Ishikawa (cell line): ENCODE results near the gene APOBEC3C.

Experiments used
- CEBPB ChIP-seq: IDR thresholded peaks from 2 replicates; pipeline ENCODE4 v1.6.1; 2012
- CREB1 ChIP-seq: IDR thresholded peaks from 2 replicates; pipeline ENCODE4 v1.6.1; 2012; ENCODE audit warnings: low read depth
- EGR1 ChIP-seq: IDR thresholded peaks from 2 replicates; pipeline ENCODE4 v1.6.1; 2012
- EP300 ChIP-seq: IDR thresholded peaks from 2 replicates; pipeline ENCODE4 v1.6.1; 2012; ENCODE audit warnings: borderline replicate concordance
- MAX ChIP-seq: IDR thresholded peaks from 2 replicates; pipeline ENCODE4 v1.6.1; 2012
- RAD21 ChIP-seq: IDR thresholded peaks from 2 replicates; pipeline ENCODE4 v1.6.1; 2012; ENCODE audit warnings: low read depth
- REST ChIP-seq: IDR thresholded peaks from 2 replicates; pipeline ENCODE4 v1.6.1; 2012; ENCODE audit warnings: low read depth, mild to moderate bottlenecking
- TAF1 ChIP-seq: IDR thresholded peaks from 2 replicates; pipeline ENCODE4 v1.6.1; 2012; ENCODE audit warnings: low read depth, mild to moderate bottlenecking
- TCF12 ChIP-seq: IDR thresholded peaks from 2 replicates; pipeline ENCODE4 v1.6.1; 2012; ENCODE audit warnings: low read depth
- TEAD4 ChIP-seq: IDR thresholded peaks from 2 replicates; pipeline ENCODE4 v1.6.1; 2012
- USF1 ChIP-seq: IDR thresholded peaks from 2 replicates; pipeline ENCODE4 v1.6.1; 2012
- YY1 ChIP-seq: IDR thresholded peaks from 2 replicates; pipeline ENCODE4 v1.6.1; 2012; ENCODE audit warnings: low read depth
- ZBTB7A ChIP-seq: IDR thresholded peaks from 2 replicates; pipeline ENCODE4 v1.6.1; 2012; ENCODE audit warnings: low read depth

- TF ChIP-seq RAD21 (no peak), TEAD4 (no peak), CREB1 (no peak), TAF1 (no peak), CEBPB (no peak), YY1 (no peak), REST (no peak), MAX (no peak), TCF12 (no peak), EGR1 (no peak), EP300 (no peak), ZBTB7A (no peak), USF1 (no peak)
Observed at GRCh38 chr22:39041908-39042307, 27.9 kb downstream of the APOBEC3C start.
